Epithelial cell of proximal tubule (primary cell): ENCODE results near the gene RBM48. TPM values are rescaled to one million over a fixed set of nuclear protein-coding genes. Genes with fewer than 3 reads are reported as not detected.
A peak's percentile ranks its signal among the peaks of the same experiment; 100 is the strongest.
"Not testable (repeated sequence)": the region's sequence is repeated elsewhere in the genome, so short reads cannot be mapped to it uniquely, and the experiment has no call there.

ENCODE experiments used
- DNase-seq: peaks from one replicate; pipeline ENCODE4 v3.0.0-alpha.2; 2011; ENCODE audit warnings: low read depth
- H3K4me3 ChIP-seq: 2 replicates; pipeline ENCODE4 v1.5.1; 2011; ENCODE audit warnings: low read depth, mild to moderate bottlenecking, low read length
- total RNA-seq: library from RNA; depleted of rRNA; stranded (reverse); fragments of >200 nt; gene quantifications from 2 replicates; pipeline ENCODE4 v1.2.3, GENCODE V29; 2015
- TF ChIP-seq, protein P1 (sequence below): conservative IDR thresholded peaks from 2 replicates; pipeline ENCODE4 v1.5.1; 2012; ENCODE audit warnings: low read depth, mild to moderate bottlenecking, low read length

RBM48 gene
- total RNA-seq, 1 donor from 2014 or later, result 6.6 TPM

GRCh38 chr7:92517631-92518030 lies 11.0 kb upstream of the RBM48 start:
- no peak overlapping the region for H3K4me3 ChIP-seq
- TF ChIP-seq, protein P1, sequence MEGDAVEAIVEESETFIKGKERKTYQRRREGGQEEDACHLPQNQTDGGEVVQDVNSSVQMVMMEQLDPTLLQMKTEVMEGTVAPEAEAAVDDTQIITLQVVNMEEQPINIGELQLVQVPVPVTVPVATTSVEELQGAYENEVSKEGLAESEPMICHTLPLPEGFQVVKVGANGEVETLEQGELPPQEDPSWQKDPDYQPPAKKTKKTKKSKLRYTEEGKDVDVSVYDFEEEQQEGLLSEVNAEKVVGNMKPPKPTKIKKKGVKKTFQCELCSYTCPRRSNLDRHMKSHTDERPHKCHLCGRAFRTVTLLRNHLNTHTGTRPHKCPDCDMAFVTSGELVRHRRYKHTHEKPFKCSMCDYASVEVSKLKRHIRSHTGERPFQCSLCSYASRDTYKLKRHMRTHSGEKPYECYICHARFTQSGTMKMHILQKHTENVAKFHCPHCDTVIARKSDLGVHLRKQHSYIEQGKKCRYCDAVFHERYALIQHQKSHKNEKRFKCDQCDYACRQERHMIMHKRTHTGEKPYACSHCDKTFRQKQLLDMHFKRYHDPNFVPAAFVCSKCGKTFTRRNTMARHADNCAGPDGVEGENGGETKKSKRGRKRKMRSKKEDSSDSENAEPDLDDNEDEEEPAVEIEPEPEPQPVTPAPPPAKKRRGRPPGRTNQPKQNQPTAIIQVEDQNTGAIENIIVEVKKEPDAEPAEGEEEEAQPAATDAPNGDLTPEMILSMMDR, result no peak
- DNase-seq, result no peak

GRCh38 chr7:92520024-92520423 lies 8.6 kb upstream of the RBM48 start:
- H3K4me3 ChIP-seq, result no peak overlapping the region
- TF ChIP-seq, protein P1, result no peak
- DNase-seq, result no peak

DNA sequence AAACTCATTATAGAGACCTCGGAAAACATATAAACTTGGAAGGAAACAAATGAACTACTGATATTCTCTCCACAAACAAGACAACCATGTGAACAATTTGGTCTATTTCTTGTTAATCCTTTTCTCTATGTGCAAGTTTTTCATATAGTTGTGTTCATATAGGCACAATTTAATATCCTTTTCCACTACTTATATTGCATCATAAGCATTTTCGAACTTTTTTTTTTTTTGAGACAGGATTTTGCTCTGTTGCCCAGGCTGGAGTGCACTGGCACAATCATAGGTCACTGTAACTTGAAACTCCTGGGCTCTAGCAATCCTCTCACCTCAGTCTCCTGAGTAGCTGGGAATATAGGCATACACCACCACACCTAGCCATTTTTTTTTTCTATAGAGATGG lies 5.5 kb upstream of the RBM48 start:
- no peak for DNase-seq
- H3K4me3 ChIP-seq, result no peak overlapping the region
- TF ChIP-seq, protein P1, result no peak

GRCh38 chr7:92527300-92528187 lies 1.1 kb upstream of the RBM48 start:
- TF ChIP-seq, protein P1, result no peak
- no peak for DNase-seq
- H3K4me3 ChIP-seq, result peak overlapping the region; percentile 90

GRCh38 chr7:92528958-92529264 lies 316 bp downstream of the RBM48 start:
- H3K4me3 ChIP-seq, result peak overlapping the region; percentile 90
- no peak for DNase-seq
- TF ChIP-seq, protein P1, result no peak

DNA sequence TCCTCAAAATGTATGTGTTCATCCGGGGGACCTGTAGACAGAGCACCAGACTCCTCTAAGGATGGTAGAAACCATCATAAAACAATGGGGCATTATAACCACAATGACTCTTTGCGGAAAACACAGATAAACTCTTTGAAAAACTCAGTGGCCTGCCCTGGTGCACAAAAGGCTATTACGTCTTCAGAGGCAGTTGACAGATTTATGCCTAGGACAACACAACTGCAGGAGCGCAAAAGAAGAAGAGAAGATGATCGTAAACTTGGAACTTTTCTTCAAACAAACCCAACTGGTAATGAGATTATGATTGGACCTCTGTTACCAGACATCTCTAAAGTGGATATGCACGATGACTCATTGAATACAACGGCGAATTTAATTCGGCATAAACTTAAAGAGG lies 6.0 kb downstream of the RBM48 start:
- TF ChIP-seq, protein P1, result no peak
- no peak overlapping the region for H3K4me3 ChIP-seq
- DNase-seq, result no peak

GRCh38 chr7:92543542-92543941 lies 14.9 kb downstream of the RBM48 start:
- not testable (repeated sequence) for DNase-seq

DNA sequence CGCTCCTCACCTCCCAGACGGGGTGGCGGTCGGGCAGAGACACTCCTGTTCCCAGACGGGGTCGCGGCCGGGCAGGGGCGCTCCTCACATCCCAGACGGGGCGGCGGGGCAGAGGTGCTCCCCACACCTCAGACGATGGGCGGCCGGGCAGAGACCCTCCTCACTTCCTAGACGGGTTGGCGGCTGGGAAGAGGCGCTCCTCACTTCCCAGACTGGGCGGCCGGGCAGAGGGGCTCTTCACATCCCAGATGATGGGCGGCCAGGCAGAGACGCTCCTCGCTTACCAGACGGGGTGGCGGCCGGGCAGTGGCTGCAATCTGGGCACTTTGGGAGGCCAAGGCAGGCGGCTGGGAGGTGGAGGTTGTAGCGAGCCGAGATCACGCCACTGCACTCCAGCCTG lies 16.5 kb downstream of the RBM48 start:
- H3K4me3 ChIP-seq, DNase-seq: not testable (repeated sequence)

More at GRCh38 chr7:92543542-92543941, 14.9 kb downstream of the RBM48 start:
- H3K4me3 ChIP-seq, result not testable (repeated sequence)
